NAMALWA (cell line): ENCODE results near the gene EIF4G3.
A peak's percentile ranks its signal among the peaks of the same experiment; 100 is the strongest.
"Not testable (repeated sequence)": the region's sequence is repeated elsewhere in the genome, so short reads cannot be mapped to it uniquely, and the experiment has no call there.

Source experiments
- DNase-seq: peaks from one replicate; pipeline ENCODE4 v3.0.0-alpha.2; 2015; ENCODE audit warnings: low spot score

The EIF4G3 gene

GRCh38 chr1:20935717-20936116 is 241.0 kb downstream of the EIF4G3 start:
- DNase-seq, result no peak

DNA sequence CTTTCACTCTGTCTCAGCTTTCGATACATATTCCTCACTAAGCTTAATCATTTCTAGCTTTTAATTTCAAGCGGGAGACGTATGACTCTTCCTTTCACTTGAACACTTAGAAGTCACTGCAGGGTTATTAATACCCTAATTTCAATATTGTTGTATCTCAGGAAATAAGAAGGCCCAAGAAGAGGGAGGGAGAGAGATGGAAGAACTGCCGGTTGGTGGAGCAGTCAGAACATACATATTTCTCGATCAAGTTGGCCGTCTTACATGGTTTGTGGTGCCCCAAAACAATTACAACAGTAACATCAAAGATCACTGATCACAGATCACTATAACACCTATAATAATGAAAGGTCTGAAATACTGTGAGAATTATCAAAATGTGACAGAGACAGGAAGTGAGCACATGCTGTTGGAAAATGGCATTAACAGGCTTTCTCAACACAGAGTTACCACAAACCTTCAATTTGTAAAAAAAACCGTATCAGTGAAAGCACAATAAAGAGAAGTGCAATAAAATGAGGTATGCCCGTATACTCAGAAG is 244.2 kb downstream of the EIF4G3 start:
- DNase-seq, result no peak

- DNase-seq, result no peak
These were observed 244.7 kb downstream of the EIF4G3 start for GRCh38 chr1:20931930-20932436.

DNA sequence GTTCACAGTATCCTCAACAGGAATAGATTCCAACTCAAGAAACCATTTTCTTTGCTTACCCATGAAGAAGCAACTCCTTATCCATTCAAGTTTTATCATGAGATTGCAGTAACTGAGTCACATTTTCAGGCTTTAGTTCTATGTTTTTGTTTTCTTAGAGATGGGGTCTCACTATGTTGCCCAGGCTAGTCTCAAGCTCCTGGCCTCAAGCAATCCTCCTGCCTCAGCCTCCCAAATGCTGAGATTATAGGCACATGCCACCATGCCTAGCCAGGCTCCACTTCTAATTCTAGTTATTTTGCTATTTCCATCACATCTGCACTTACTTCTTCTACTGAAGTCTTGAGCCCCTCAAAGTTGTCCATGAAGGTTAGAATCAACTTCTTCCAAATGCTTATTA is 246.3 kb downstream of the EIF4G3 start:
- no peak for DNase-seq

- no peak for DNase-seq
These were observed 248.6 kb downstream of the EIF4G3 start for GRCh38 chr1:20928146-20928545.

- no peak for DNase-seq
These were observed 255.4 kb downstream of the EIF4G3 start for GRCh38 chr1:20921285-20921684.

GRCh38 chr1:20913242-20913641 is 263.5 kb downstream of the EIF4G3 start:
- no peak for DNase-seq

DNA sequence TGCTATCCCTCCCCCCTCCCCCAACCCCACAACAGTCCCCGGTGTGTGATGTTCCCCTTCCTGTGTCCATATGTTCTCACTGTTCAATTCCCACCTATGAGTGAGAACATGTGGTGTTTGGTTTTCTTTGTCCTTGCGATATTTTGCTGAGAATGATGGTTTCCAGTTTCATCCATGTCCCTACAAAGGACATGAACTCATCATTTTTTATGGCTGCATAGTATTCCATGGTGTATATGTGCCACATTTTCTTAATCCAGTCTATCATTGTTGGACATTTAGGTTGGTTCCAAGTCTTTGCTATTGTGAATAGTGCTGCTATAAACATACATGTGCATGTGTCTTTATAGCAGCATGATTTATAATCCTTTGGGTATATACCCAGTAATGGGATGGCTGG is 269.2 kb downstream of the EIF4G3 start:
- DNase-seq, result not testable (repeated sequence)

DNA sequence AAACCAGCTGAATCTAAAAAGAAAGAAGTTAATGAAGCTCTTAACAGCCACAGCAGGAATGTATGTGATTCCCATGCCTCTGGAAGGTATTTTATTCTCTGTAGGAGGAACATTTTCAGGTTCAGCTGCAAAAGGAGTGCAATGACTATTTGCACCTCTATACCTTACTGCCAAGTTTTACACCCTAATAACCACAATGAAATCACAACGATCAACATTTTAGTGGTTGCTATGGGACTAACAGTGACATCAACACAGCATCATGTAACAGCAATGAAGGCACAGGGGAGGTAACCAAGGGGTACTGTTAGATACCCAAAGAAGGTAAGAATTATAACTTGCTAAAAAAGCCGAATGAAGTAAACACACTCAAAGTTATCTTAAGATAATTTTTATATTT is 273.3 kb downstream of the EIF4G3 start:
- peak; percentile 29 for DNase-seq

DNA sequence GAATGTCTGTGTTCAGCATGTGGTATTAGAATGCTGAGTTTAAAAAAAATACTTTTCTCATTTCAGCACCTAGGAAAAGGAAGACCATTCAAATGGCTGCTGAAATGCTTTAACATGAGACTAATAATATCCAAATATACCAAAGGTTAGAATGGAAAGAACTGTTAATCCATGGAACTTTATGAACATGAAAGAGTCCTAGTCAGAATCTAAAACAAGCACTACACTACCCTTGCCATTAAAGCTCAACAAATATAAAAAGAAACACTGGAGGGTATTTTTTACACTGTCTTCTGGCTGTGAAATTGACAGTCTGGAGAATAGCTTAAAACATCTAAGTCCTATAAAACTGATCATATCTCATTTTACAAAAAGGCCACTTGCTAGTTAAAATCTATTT is 276.6 kb downstream of the EIF4G3 start:
- no peak for DNase-seq

GRCh38 chr1:20899154-20899972 is 277.3 kb downstream of the EIF4G3 start:
- no peak for DNase-seq

GRCh38 chr1:20896826-20897225 is 279.9 kb downstream of the EIF4G3 start:
- DNase-seq, result no peak

- no peak for DNase-seq
These were observed 282.8 kb downstream of the EIF4G3 start for GRCh38 chr1:20893931-20894330.

GRCh38 chr1:20891091-20891490 is 285.6 kb downstream of the EIF4G3 start:
- no peak for DNase-seq

DNA sequence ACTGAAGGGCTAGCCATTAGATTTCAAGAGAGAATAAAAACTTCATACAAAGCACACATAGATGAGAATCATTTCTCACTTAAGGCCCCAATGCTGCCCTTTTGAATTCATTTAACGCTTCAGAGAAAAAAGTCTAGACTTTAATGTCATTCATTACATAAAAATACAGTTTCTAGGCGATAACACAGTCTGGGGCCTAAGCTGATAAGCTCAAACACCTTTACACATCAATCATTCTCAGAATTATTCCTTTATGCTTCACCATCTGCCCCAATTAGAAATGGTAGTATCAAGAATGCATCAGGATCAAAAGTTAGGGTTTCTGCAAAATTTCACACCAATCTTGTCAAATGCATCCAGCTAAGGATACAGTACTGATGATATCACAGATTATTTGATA is 289.5 kb downstream of the EIF4G3 start:
- DNase-seq, result no peak

- no peak for DNase-seq
These were observed 291.6 kb downstream of the EIF4G3 start for GRCh38 chr1:20885121-20885520.

- no peak for DNase-seq
These were observed 292.2 kb downstream of the EIF4G3 start for GRCh38 chr1:20884513-20884912.

DNA sequence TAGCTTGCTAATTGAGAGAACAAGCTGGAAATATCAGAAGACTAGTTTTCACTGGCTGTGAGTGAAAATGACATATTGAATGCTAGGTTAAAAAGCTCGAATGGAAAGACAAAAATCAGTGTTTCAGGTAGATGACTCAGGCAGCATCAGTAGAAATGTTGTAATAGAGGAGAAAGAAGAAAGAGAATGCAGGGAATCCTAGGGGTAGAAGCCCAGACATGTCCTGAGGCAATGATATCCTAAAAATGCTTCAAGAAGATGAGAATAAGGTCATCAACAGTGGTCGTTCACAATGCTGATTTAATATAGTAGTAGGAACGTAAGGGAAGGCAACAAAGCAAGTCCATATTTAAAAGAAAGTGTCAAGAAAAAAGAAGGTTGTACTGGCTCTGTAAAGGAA is 292.9 kb downstream of the EIF4G3 start:
- no peak for DNase-seq

DNA sequence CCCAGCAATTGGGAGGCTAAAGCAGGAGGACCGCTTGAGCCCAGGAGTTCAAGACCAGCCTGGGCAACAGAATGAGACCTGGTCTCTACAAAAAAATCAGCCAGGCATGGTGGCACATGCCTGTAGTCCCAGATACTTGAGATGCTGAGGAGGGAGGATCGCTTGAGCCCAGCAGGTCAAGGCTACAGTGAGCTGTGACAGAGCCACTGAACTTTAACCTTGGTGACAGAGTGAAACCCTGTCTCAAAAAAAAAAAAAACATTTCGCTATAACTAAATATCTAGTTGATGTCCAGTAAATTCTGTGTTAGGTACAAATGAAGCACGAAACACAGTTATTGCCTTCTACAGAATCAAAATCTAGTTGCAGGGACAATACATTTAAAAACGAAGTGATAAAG is 293.9 kb downstream of the EIF4G3 start:
- no peak for DNase-seq

DNA sequence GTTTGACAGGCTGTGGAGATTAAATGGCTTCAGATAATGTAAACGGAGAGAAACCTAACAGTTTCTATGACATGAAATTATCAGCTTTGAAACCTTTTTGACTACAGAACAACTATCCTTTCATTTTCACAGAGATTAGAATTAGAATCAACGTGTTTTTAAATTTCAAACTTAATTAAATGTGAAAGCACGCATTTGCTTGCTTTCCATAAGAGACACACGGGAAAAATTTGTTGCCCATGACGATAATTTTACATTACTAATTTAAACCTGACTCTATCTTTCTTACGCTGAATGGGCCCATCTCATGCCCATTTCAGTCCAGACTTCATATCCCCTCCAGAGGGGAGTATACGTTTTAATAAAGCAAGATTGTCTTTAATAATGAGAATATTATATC is 297.9 kb downstream of the EIF4G3 start:
- DNase-seq, result no peak

GRCh38 chr1:20875198-20875973 is 301.3 kb downstream of the EIF4G3 start:
- no peak for DNase-seq

- no peak for DNase-seq
These were observed 303.4 kb downstream of the EIF4G3 start for GRCh38 chr1:20873311-20873710.

- DNase-seq, result no peak
These were observed 305.3 kb downstream of the EIF4G3 start for GRCh38 chr1:20871419-20871818.
